Measurements from ENCODE around the gene KRTAP4-9.
"Not testable (repeated sequence)": the region's sequence is repeated elsewhere in the genome, so short reads cannot be mapped to it uniquely, and the experiment has no call there.

Gene KRTAP4-9

GRCh38 chr17:41105347-41105746 is at the start of gene KRTAP4-9:
KRTAP4-9 (plus strand) TSS chr17:41105389; CDS start chr17:41105389, 0 bp downstream.
- not testable (repeated sequence) for H3K4me3 ChIP-seq (ENCODE audit: low read depth in 1 of 2, low read length in 2 of 2); H3K9ac ChIP-seq (ENCODE audit: low read length); H3K9me3 ChIP-seq (ENCODE audit: low read length); H3K36me3 ChIP-seq (ENCODE audit: insufficient read depth, low read length); H3K4me1 ChIP-seq (ENCODE audit: insufficient read depth, low read length); H3K27ac ChIP-seq (ENCODE audit: low read depth, low read length); H3K27me3 ChIP-seq (ENCODE audit: control insufficient read depth in 1 of 2, insufficient read depth in 2 of 2, low read length in 2 of 2)

- H3K27ac ChIP-seq (ENCODE audit: low read depth, low read length), result no peak overlapping the region
- H3K9me3 ChIP-seq (ENCODE audit: low read length), result no peaks in the 10 kb centered on the region
- no peaks in the 10 kb centered on the region for H3K27me3 ChIP-seq (ENCODE audit: control insufficient read depth in 1 of 2, insufficient read depth in 2 of 2, low read length in 2 of 2)
- no peak overlapping the region for H3K4me3 ChIP-seq (ENCODE audit: low read depth in 1 of 2, low read length in 2 of 2)
- H3K9ac ChIP-seq (ENCODE audit: low read length), result no peak overlapping the region
- H3K36me3 ChIP-seq (ENCODE audit: insufficient read depth, low read length), result no peaks in the 10 kb centered on the region
- H3K4me1 ChIP-seq (ENCODE audit: insufficient read depth, low read length), result no peaks in the 10 kb centered on the region
Measured at GRCh38 chr17:41057547-41057946, 47.6 kb upstream of the KRTAP4-9 start.

- no peaks in the 10 kb centered on the region for H3K9me3 ChIP-seq (ENCODE audit: low read length)
- no peaks in the 10 kb centered on the region for H3K36me3 ChIP-seq (ENCODE audit: insufficient read depth, low read length)
- no peaks in the 10 kb centered on the region for H3K4me1 ChIP-seq (ENCODE audit: insufficient read depth, low read length)
- no peaks in the 10 kb centered on the region for H3K27me3 ChIP-seq (ENCODE audit: control insufficient read depth in 1 of 2, insufficient read depth in 2 of 2, low read length in 2 of 2)
- H3K4me3 ChIP-seq (ENCODE audit: low read depth in 1 of 2, low read length in 2 of 2), result no peak overlapping the region
- H3K9ac ChIP-seq (ENCODE audit: low read length), result no peak overlapping the region
- H3K27ac ChIP-seq (ENCODE audit: low read depth, low read length), result no peak overlapping the region
Measured at GRCh38 chr17:41058741-41059140, 46.4 kb upstream of the KRTAP4-9 start.

DNA sequence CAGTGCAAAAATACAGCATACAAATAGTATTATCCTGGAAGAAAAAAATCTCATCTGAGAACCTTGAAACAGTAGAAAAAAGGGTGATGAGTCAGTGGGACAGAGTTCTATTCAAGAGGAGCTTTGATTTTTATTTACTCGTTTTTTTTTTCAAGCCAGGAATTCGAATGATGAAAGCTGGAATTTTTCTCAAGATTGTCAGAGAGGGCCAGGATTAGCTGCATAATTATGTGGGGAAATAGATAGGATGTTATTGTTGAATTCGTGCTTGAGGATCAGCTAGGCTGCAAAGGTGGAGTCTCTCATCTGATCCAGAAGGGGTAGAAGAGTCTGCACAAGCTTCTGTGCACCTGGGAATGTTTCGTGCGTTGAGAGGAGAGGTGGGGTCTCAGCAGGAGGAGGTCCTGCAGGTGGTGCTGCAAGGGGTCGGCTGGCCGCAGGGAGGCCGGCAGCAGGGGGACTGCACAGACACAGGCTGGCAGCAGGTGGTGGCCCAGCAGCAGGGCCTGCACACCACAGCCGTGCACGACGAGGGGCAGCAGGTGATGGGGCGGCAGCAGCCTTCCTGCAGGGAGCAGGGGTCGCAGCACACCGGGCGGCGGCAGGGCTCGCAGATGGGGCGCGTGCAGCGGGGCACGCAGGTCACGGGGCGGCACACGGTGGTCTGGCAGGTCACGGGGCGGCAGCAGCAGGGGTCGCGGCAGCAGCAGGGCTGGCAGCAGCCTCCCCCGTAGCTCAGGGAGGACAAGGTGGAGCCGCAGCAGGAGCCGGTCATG is 45.7 kb upstream of the KRTAP4-9 start:
- H3K4me3 ChIP-seq (ENCODE audit: low read depth in 1 of 2, low read length in 2 of 2); H3K9ac ChIP-seq (ENCODE audit: low read length); H3K27ac ChIP-seq (ENCODE audit: low read depth, low read length); H3K36me3 ChIP-seq (ENCODE audit: insufficient read depth, low read length); H3K9me3 ChIP-seq (ENCODE audit: low read length); H3K27me3 ChIP-seq (ENCODE audit: control insufficient read depth in 1 of 2, insufficient read depth in 2 of 2, low read length in 2 of 2); H3K4me1 ChIP-seq (ENCODE audit: insufficient read depth, low read length): not testable (repeated sequence)

DNA sequence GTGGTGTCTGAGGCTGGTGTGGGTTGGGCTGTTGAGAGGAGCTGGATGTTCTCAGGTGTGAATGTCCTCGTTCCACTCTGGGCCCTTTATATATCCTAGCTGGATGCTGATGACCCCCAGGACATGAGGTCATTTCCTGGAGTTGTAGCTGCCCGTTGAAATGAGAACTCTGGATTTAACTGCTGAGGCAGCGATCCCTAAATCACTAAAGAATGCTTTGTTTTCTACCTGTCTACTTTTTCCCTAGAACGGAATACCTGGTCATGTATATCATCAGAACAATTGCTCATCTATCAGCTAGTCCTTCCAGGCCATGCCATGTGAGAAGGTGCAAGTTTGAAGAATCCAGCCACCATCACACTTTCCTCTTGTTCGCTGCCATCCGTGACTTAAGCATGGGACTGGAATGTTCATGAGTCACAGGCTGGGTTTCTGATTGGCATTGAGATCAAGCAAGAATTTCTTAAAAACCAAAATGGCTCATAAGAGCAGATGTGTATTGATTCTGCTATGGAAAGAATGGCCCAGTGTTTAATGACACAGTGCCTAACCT is 45.1 kb upstream of the KRTAP4-9 start, which contains the start of gene KRTAP2-3:
Gene KRTAP2-3 (minus strand): TSS at position 63 of the 553 bp plus-strand sequence. CDS start 64 bp downstream, outside the sequence.
- H3K9me3 ChIP-seq (ENCODE audit: low read length), result no peaks in the 10 kb centered on the region
- H3K27ac ChIP-seq (ENCODE audit: low read depth, low read length), result no peak within 1 kb of the TSS
- H3K27me3 ChIP-seq (ENCODE audit: control insufficient read depth in 1 of 2, insufficient read depth in 2 of 2, low read length in 2 of 2), result no peaks in the 10 kb centered on the region
- no peak within 1 kb of the TSS for H3K9ac ChIP-seq (ENCODE audit: low read length)
- no peaks in the 10 kb centered on the region for H3K4me1 ChIP-seq (ENCODE audit: insufficient read depth, low read length)
- H3K4me3 ChIP-seq (ENCODE audit: low read depth in 1 of 2, low read length in 2 of 2), result no peak within 1 kb of the TSS
- no peaks in the 10 kb centered on the region for H3K36me3 ChIP-seq (ENCODE audit: insufficient read depth, low read length)

- Histone ChIP-seq H3K4me1 (ENCODE audit: insufficient read depth, low read length) (no peaks in the 10 kb centered on the region), H3K27me3 (ENCODE audit: control insufficient read depth in 1 of 2, insufficient read depth in 2 of 2, low read length in 2 of 2) (no peaks in the 10 kb centered on the region), H3K4me3 (ENCODE audit: low read depth in 1 of 2, low read length in 2 of 2) (no peak overlapping the region), H3K9ac (ENCODE audit: low read length) (no peak overlapping the region), H3K27ac (ENCODE audit: low read depth, low read length) (no peak overlapping the region), H3K36me3 (ENCODE audit: insufficient read depth, low read length) (no peaks in the 10 kb centered on the region), H3K9me3 (ENCODE audit: low read length) (no peaks in the 10 kb centered on the region)
Measured at GRCh38 chr17:41061964-41062363, 43.2 kb upstream of the KRTAP4-9 start.

- Histone ChIP-seq H3K4me3 (ENCODE audit: low read depth in 1 of 2, low read length in 2 of 2) (no peak overlapping the region), H3K36me3 (ENCODE audit: insufficient read depth, low read length) (no peaks in the 10 kb centered on the region), H3K9ac (ENCODE audit: low read length) (no peak overlapping the region), H3K27me3 (ENCODE audit: control insufficient read depth in 1 of 2, insufficient read depth in 2 of 2, low read length in 2 of 2) (no peaks in the 10 kb centered on the region), H3K27ac (ENCODE audit: low read depth, low read length) (no peak overlapping the region), H3K4me1 (ENCODE audit: insufficient read depth, low read length) (no peaks in the 10 kb centered on the region), H3K9me3 (ENCODE audit: low read length) (no peaks in the 10 kb centered on the region)
Measured at GRCh38 chr17:41063449-41063848, 41.7 kb upstream of the KRTAP4-9 start.

DNA sequence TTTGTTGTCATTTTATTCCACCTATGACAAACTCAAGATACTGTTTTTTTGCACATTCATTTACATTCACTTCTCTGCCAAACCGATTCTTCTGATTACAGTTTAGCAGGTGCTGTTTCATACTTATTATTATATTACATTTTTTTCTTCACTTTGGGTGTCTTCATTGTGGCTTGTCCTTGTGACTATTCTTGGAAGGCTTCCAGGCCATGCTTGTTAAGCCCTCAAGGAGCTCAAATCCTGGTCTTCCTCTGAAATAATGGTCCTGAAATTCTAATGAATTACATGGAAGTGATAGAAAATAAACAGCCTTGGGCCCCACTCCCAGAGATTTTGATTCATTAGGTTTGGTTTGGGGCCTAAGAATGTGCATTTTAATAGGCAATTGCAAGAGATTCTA is 40.9 kb upstream of the KRTAP4-9 start:
- Histone ChIP-seq H3K9ac (ENCODE audit: low read length) (no peak overlapping the region), H3K4me3 (ENCODE audit: low read depth in 1 of 2, low read length in 2 of 2) (no peak overlapping the region), H3K4me1 (ENCODE audit: insufficient read depth, low read length) (no peaks in the 10 kb centered on the region)

DNA sequence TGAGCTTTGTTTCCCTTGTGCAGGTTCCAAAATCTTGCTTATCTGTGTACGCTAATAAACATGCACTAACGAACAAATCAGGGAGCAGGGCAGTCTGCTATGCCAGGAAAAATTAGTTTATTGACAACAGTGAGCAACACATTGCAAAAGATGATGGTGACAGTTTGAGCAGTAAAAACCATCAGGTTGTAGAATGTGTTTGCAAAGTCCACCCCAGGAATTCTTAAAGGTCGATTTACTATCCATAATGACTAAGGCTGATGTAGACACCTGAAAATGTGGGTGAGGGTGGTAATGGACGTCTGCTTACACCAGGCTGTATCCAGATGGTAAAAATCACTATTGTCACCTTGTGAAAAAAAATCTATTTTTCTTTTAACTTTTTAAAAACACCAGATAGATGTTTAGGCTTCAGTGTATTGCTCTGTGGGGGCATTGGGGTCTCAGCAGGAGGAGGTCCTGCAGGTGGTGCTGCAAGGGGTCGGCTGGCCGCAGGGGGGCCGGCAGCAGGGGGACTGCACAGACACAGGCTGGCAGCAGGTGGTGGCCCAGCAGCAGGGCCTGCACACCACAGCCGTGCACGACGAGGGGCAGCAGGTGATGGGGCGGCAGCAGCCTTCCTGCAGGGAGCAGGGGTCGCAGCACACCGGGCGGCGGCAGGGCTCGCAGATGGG is 40.0 kb upstream of the KRTAP4-9 start:
- not testable (repeated sequence) for H3K4me1 ChIP-seq (ENCODE audit: insufficient read depth, low read length); H3K36me3 ChIP-seq (ENCODE audit: insufficient read depth, low read length); H3K9me3 ChIP-seq (ENCODE audit: low read length); H3K4me3 ChIP-seq (ENCODE audit: low read depth in 1 of 2, low read length in 2 of 2); H3K27ac ChIP-seq (ENCODE audit: low read depth, low read length); H3K9ac ChIP-seq (ENCODE audit: low read length); H3K27me3 ChIP-seq (ENCODE audit: control insufficient read depth in 1 of 2, insufficient read depth in 2 of 2, low read length in 2 of 2)

More for the DNA sequence above, 40.9 kb upstream of the KRTAP4-9 start:
- no peak overlapping the region for H3K27ac ChIP-seq (ENCODE audit: low read depth, low read length)
- no peaks in the 10 kb centered on the region for H3K36me3 ChIP-seq (ENCODE audit: insufficient read depth, low read length)
- H3K9me3 ChIP-seq (ENCODE audit: low read length), result no peaks in the 10 kb centered on the region
- no peaks in the 10 kb centered on the region for H3K27me3 ChIP-seq (ENCODE audit: control insufficient read depth in 1 of 2, insufficient read depth in 2 of 2, low read length in 2 of 2)

- no peaks in the 10 kb centered on the region for H3K4me1 ChIP-seq (ENCODE audit: insufficient read depth, low read length)
- H3K36me3 ChIP-seq (ENCODE audit: insufficient read depth, low read length), result no peaks in the 10 kb centered on the region
- no peaks in the 10 kb centered on the region for H3K9me3 ChIP-seq (ENCODE audit: low read length)
- H3K4me3 ChIP-seq (ENCODE audit: low read depth in 1 of 2, low read length in 2 of 2), result no peak within 1 kb of the TSS
- H3K27ac ChIP-seq (ENCODE audit: low read depth, low read length), result no peak within 1 kb of the TSS
- H3K9ac ChIP-seq (ENCODE audit: low read length), result no peak within 1 kb of the TSS
- no peaks in the 10 kb centered on the region for H3K27me3 ChIP-seq (ENCODE audit: control insufficient read depth in 1 of 2, insufficient read depth in 2 of 2, low read length in 2 of 2)
Measured at GRCh38 chr17:41065829-41066624, 39.2 kb upstream of the KRTAP4-9 start, which contains the start of gene KRTAP2-4. KRTAP2-4 (minus strand) TSS chr17:41065879; CDS start chr17:41065845, 34 bp downstream.

DNA sequence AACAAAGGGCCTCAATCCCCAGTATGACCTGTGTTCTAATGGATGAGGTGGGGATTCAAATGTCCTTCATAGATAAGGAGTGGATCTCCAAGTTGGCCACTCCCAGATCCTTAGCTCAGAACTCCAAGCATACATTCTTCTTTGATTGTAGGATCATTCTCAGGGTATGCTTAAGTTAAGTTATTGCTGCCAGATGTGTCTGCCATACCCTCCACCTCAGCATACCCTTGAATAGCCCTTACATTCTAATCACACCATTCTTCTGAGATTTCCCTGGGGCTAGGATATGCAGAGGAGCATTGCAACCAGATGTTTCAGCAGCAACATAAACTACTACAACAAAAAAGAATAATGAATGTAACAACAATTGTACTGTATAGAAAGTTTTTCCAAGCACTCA is 37.9 kb upstream of the KRTAP4-9 start:
- Histone ChIP-seq H3K4me3 (ENCODE audit: low read depth in 1 of 2, low read length in 2 of 2) (no peak overlapping the region), H3K27me3 (ENCODE audit: control insufficient read depth in 1 of 2, insufficient read depth in 2 of 2, low read length in 2 of 2) (no peaks in the 10 kb centered on the region), H3K36me3 (ENCODE audit: insufficient read depth, low read length) (no peaks in the 10 kb centered on the region), H3K4me1 (ENCODE audit: insufficient read depth, low read length) (no peaks in the 10 kb centered on the region), H3K27ac (ENCODE audit: low read depth, low read length) (no peak overlapping the region), H3K9me3 (ENCODE audit: low read length) (no peaks in the 10 kb centered on the region), H3K9ac (ENCODE audit: low read length) (no peak overlapping the region)

All from muscle layer of colon (tissue), 2 donors.